Neural cell (in vitro differentiated cells): ENCODE measurements around the gene GNAL. TPM values are rescaled to one million over a fixed set of nuclear protein-coding genes. Genes with fewer than 3 reads are reported as not detected.

ENCODE experiments used
- H2AFZ ChIP-seq: fragments of 200-600, 300-800 bp; sonication (generic), shearing (Covaris generic); 2 replicates; pipeline ENCODE4 v1.6.0; 2014; ENCODE audit warnings: low read depth, mild to moderate bottlenecking, antibody characterized with exemption, low read length, moderate library complexity
- H3F3A ChIP-seq: fragments of 200-600 bp; shearing (Covaris generic); 2 replicates; pipeline ENCODE4 v1.6.1; 2016; ENCODE audit warnings: mild to moderate bottlenecking, moderate library complexity, mixed read lengths, antibody characterized with exemption, low read length; ENCODE audit not compliant: insufficient read depth, poor library complexity, severe bottlenecking
- H3K27ac ChIP-seq: fragments of 200-600, 300-800 bp; sonication (generic), shearing (Covaris generic); 2 replicates; pipeline ENCODE4 v1.5.1; 2014; ENCODE audit warnings: mild to moderate bottlenecking, low read length, moderate library complexity
- H3K27me3 ChIP-seq: fragments of 300-800, 200-600 bp; sonication (generic), shearing (Covaris generic); 2 replicates; pipeline ENCODE4 v1.6.0; 2014; ENCODE audit warnings: mild to moderate bottlenecking, low read depth, low read length, moderate library complexity; ENCODE audit not compliant: insufficient read depth
- H3K36me3 ChIP-seq: fragments of 300-800, 200-600 bp; sonication (generic), shearing (Covaris generic); 2 replicates; pipeline ENCODE4 v1.5.1; 2014; ENCODE audit warnings: mild to moderate bottlenecking, antibody characterized with exemption, low read length, moderate library complexity; ENCODE audit not compliant: insufficient read depth
- H3K4me2 ChIP-seq: fragments of 300-800, 200-600 bp; sonication (generic), shearing (Covaris generic); 2 replicates; pipeline ENCODE4 v1.6.0; 2014; ENCODE audit warnings: mild to moderate bottlenecking, low read length
- H3K4me3 ChIP-seq: fragments of 300-800, 200-600 bp; sonication (generic), shearing (Covaris generic); 2 replicates; pipeline ENCODE4 v1.5.1; 2014; ENCODE audit warnings: mild to moderate bottlenecking, low read length, moderate library complexity
- H3K79me2 ChIP-seq: fragments of 200-600 bp; shearing (Covaris generic); replicated peaks from 2 replicates; pipeline ENCODE4 v1.6.0; 2014; ENCODE audit warnings: mild to moderate bottlenecking, low read length, moderate library complexity; ENCODE audit not compliant: insufficient read depth
- H3K9ac ChIP-seq: fragments of 300-800, 200-600 bp; sonication (generic), shearing (Covaris generic); 2 replicates; pipeline ENCODE4 v1.6.1; 2016; ENCODE audit warnings: mild to moderate bottlenecking, low read length, mixed read lengths
- H3K9me2 ChIP-seq: fragments of 200-600 bp; shearing (Covaris generic); 2 replicates; pipeline ENCODE4 v1.6.1; 2016; ENCODE audit warnings: mild to moderate bottlenecking, low read length, mixed read lengths; ENCODE audit not compliant: insufficient read depth
- H3K9me3 ChIP-seq: fragments of 200-600, 300-800 bp; sonication (generic), shearing (Covaris generic); 2 replicates; pipeline ENCODE4 v1.6.1; 2016; ENCODE audit warnings: mild to moderate bottlenecking, mixed run types, low read length, moderate library complexity, mixed read lengths
- H4K20me1 ChIP-seq: fragments of 200-600 bp; shearing (Covaris generic); 2 replicates; pipeline ENCODE4 v1.6.1; 2016; ENCODE audit warnings: mild to moderate bottlenecking, mixed run types; ENCODE audit not compliant: insufficient read depth
- EP300 ChIP-seq: fragments of 450-650 bp; conservative IDR thresholded peaks from 2 replicates; pipeline ENCODE4 v1.6.1; 2014; ENCODE audit warnings: antibody characterized with exemption, mild to moderate bottlenecking, moderate library complexity; ENCODE audit not compliant: poor library complexity, severe bottlenecking
- EZH2 ChIP-seq: fragments of 200-600, 300-800 bp; shearing (Covaris generic), sonication (generic); IDR thresholded peaks from 2 replicates; pipeline ENCODE4 v1.6.1; 2014; ENCODE audit warnings: antibody characterized with exemption, low read length, borderline replicate concordance, mild to moderate bottlenecking; ENCODE audit not compliant: insufficient read depth, poor library complexity, severe bottlenecking
- MXI1 ChIP-seq: fragments of 450-650 bp; conservative IDR thresholded peaks from 2 replicates; pipeline ENCODE4 v1.6.1; 2014; ENCODE audit warnings: antibody characterized with exemption, mild to moderate bottlenecking; ENCODE audit not compliant: poor library complexity, severe bottlenecking
- POLR2AphosphoS5 ChIP-seq: IDR thresholded peaks from 2 replicates; pipeline ENCODE4 v1.6.1; 2012
- RAD21 ChIP-seq: fragments of 450-650 bp; conservative IDR thresholded peaks from 2 replicates; pipeline ENCODE4 v1.6.1; 2014; ENCODE audit warnings: antibody characterized with exemption, mild to moderate bottlenecking, moderate library complexity
- SMC3 ChIP-seq: fragments of 450-650 bp; conservative IDR thresholded peaks from 2 replicates; pipeline ENCODE4 v1.6.1; 2014; ENCODE audit warnings: antibody characterized with exemption, mild to moderate bottlenecking, moderate library complexity; ENCODE audit not compliant: poor library complexity
- TAF1 ChIP-seq: IDR thresholded peaks from 2 replicates; pipeline ENCODE4 v1.6.1; 2012; ENCODE audit warnings: low read depth
- polyA plus RNA-seq: library from polyadenylated mRNA; depleted of rRNA; stranded (reverse); fragments of >200 nt; gene quantifications from 2 replicates; pipeline ENCODE4 v1.2.3, GENCODE V29; 2014
- TF ChIP-seq, protein P1 (sequence below): fragments of 450-650 bp; IDR thresholded peaks from 2 replicates; pipeline ENCODE4 v1.5.1; 2014; ENCODE audit warnings: antibody characterized with exemption, mild to moderate bottlenecking, moderate library complexity; ENCODE audit not compliant: poor library complexity, severe bottlenecking
- TF ChIP-seq, protein P2 (sequence below): IDR thresholded peaks from 2 replicates; pipeline ENCODE4 v1.6.1; 2012; ENCODE audit warnings: borderline replicate concordance

Gene GNAL
- polyA plus RNA-seq, 1 donor from 2014 or later = 16.7 TPM

DNA sequence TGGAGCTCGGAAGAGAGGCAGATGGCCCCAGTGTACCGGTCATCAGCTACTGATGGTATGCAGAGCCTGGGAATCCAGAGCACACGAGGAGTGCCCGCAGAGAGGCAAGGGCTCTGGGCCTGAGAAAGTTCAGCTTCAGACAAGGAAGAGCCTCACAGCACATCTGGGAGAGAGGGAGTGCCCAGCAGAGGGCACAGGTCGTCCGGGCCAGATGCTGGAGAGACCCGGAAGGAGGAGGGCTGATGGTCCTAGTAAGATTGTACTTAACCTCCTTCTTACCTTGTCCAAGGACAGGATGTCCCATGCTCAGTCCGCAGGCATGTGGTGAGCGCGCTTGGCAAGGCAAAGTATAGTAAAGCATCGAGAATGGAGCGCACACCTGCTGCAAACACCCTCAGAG, 137.8 kb downstream of the GNAL start:
- no peaks in the 10 kb centered on the region for H3K9me3 ChIP-seq
- no peaks in the 10 kb centered on the region for H3F3A ChIP-seq
- no peaks in the 10 kb centered on the region for H3K79me2 ChIP-seq
- no peak overlapping the region for H3K4me3 ChIP-seq
- H3K9me2 ChIP-seq = no peaks in the 10 kb centered on the region
- no peak overlapping the region for H3K9ac ChIP-seq
- no peaks in the 10 kb centered on the region for H3K27me3 ChIP-seq
- TF ChIP-seq EZH2 (no peak), SMC3 (no peak), MXI1 (no peak), TAF1 (no peak), POLR2AphosphoS5 (no peak)
- TF ChIP-seq, protein P1, sequence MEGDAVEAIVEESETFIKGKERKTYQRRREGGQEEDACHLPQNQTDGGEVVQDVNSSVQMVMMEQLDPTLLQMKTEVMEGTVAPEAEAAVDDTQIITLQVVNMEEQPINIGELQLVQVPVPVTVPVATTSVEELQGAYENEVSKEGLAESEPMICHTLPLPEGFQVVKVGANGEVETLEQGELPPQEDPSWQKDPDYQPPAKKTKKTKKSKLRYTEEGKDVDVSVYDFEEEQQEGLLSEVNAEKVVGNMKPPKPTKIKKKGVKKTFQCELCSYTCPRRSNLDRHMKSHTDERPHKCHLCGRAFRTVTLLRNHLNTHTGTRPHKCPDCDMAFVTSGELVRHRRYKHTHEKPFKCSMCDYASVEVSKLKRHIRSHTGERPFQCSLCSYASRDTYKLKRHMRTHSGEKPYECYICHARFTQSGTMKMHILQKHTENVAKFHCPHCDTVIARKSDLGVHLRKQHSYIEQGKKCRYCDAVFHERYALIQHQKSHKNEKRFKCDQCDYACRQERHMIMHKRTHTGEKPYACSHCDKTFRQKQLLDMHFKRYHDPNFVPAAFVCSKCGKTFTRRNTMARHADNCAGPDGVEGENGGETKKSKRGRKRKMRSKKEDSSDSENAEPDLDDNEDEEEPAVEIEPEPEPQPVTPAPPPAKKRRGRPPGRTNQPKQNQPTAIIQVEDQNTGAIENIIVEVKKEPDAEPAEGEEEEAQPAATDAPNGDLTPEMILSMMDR = no peak
- TF ChIP-seq, protein P2, sequence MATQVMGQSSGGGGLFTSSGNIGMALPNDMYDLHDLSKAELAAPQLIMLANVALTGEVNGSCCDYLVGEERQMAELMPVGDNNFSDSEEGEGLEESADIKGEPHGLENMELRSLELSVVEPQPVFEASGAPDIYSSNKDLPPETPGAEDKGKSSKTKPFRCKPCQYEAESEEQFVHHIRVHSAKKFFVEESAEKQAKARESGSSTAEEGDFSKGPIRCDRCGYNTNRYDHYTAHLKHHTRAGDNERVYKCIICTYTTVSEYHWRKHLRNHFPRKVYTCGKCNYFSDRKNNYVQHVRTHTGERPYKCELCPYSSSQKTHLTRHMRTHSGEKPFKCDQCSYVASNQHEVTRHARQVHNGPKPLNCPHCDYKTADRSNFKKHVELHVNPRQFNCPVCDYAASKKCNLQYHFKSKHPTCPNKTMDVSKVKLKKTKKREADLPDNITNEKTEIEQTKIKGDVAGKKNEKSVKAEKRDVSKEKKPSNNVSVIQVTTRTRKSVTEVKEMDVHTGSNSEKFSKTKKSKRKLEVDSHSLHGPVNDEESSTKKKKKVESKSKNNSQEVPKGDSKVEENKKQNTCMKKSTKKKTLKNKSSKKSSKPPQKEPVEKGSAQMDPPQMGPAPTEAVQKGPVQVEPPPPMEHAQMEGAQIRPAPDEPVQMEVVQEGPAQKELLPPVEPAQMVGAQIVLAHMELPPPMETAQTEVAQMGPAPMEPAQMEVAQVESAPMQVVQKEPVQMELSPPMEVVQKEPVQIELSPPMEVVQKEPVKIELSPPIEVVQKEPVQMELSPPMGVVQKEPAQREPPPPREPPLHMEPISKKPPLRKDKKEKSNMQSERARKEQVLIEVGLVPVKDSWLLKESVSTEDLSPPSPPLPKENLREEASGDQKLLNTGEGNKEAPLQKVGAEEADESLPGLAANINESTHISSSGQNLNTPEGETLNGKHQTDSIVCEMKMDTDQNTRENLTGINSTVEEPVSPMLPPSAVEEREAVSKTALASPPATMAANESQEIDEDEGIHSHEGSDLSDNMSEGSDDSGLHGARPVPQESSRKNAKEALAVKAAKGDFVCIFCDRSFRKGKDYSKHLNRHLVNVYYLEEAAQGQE = no peak
- no peak overlapping the region for H3K27ac ChIP-seq
- H3K36me3 ChIP-seq = no peaks in the 10 kb centered on the region
- no peak overlapping the region for H2AFZ ChIP-seq
- H4K20me1 ChIP-seq = no peaks in the 10 kb centered on the region
- no peak overlapping the region for H3K4me2 ChIP-seq

DNA sequence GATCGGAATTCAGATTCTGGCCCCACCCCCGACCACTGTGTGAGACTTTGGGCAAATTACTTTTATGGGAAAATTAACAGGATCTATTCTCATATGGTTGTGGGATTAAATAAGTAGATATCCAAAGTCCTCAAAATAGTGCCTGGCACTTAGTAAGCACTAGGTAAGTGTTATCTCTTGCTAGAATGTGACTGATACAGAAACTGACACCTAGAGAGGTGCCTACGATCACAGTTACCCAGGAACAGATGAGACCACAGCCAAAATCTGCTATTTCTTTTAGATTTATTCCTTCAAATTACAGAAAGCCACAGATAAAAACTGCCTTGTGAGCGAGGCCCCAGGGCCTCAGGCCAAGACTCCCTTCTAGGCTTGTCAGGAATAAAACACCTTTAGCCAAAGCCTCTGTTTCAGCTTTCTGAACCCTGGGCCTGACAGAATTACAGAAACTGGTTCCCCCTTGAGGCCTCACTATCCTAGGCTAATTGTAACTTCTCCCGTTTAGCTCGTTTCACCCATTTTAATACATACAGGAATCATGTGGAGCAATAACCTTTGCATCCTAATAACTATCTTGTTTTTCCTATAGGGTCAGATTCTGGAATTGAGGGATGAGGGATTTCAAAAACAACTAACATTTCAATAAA, 139.8 kb downstream of the GNAL start:
- Histone ChIP-seq H3K27me3 (no peaks in the 10 kb centered on the region), H4K20me1 (no peaks in the 10 kb centered on the region), H3K4me2 (no peak overlapping the region), H3K79me2 (no peaks in the 10 kb centered on the region), H3K9ac (no peak overlapping the region), H3K27ac (no peak overlapping the region), H3K9me2 (no peaks in the 10 kb centered on the region), H2AFZ (no peak overlapping the region), H3K4me3 (no peak overlapping the region), H3K36me3 (no peaks in the 10 kb centered on the region), H3F3A (no peaks in the 10 kb centered on the region), H3K9me3 (no peaks in the 10 kb centered on the region)
- no peak for TF ChIP-seq MXI1
- TF ChIP-seq, protein P1 = no peak
- no peak for TF ChIP-seq TAF1
- TF ChIP-seq, protein P2 = no peak
- no peak for TF ChIP-seq RAD21
- no peak for TF ChIP-seq EP300
- TF ChIP-seq SMC3 = no peak
- no peak for TF ChIP-seq EZH2
